Right lobe of liver (tissue), 4 donors: ENCODE measurements around the gene KCNJ5.

Source experiments
- CTCF ChIP-seq, 4 donors: fragments of 200-600 bp in 3 of 4; fragments of 450-650 bp in 1 of 4; IDR thresholded peaks; one replicate each; pipeline versions ENCODE4 v1.5.1 to v1.8.0; 2016 to 2022; ENCODE audit warnings: antibody characterized with exemption in 4 of 4, mild to moderate bottlenecking in 2 of 4
- POLR2A ChIP-seq: fragments of 450-650 bp; IDR thresholded peaks from one replicate; pipeline ENCODE4 v1.6.1; 2017; ENCODE audit warnings: antibody characterized with exemption, mild to moderate bottlenecking
- donor health status: DM: no; HTN: no; CAD: no.
- donor health status: DM: no; HTN: no; CAD: no.
- donor health status: DM: no; HTN: yes; CAD: no.

GRCh38 chr11:128914216-128915148, 23.3 kb downstream of the KCNJ5 start:
- TF ChIP-seq CTCF (IDR thresholded peaks at IDR 0.05) (no peak), POLR2A (no peak)
